Fibroblast of pulmonary artery (primary cell): Measurements from ENCODE around the gene SYT1.
A peak's percentile ranks its signal among the peaks of the same experiment; 100 is the strongest.

Experiments
- DNase-seq: peaks from one replicate; pipeline ENCODE4 v3.0.0-alpha.2; 2010; ENCODE audit warnings: low read depth
- H3K4me3 ChIP-seq: replicated peaks from 2 replicates; pipeline ENCODE4 v1.5.1; 2011; ENCODE audit warnings: low read depth, mild to moderate bottlenecking, control low read depth, low read length, moderate library complexity
- TF ChIP-seq, protein P1 (sequence below): IDR thresholded peaks from 2 replicates; pipeline ENCODE4 v1.5.1; 2011; ENCODE audit warnings: mild to moderate bottlenecking, control low read depth, low read length, inconsistent platforms; ENCODE audit errors: missing control alignments

The SYT1 gene

DNA sequence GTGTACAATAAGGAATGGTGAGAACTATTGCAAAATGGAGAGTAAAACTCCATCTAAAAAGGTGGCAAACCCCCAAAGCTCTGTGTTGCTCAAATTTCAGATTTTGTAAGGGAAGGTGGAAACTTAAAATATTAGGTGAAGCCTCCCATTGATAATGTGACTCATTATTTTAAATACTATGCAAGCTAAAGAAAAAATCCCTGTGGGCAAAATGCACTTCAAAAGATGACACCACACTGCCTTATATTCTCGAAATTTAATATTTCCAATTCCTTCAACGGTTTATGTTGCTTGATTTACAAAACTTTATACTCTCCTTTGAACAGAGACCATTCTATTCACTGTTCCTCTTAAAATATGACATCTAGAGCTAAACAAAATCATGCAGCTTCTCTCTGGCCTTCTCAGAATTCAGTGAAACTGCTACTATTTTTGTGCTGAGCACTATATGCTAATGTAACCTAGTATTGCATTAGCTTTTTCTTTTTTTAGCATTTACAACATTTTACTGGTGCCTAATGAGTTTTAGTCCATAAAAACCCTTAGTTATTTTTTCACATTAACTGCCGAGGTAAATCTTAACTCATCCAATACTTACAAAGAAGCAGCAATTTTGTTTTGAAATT, 297.7 kb downstream of the SYT1 start:
- DNase-seq, result no peak
- TF ChIP-seq, protein P1, sequence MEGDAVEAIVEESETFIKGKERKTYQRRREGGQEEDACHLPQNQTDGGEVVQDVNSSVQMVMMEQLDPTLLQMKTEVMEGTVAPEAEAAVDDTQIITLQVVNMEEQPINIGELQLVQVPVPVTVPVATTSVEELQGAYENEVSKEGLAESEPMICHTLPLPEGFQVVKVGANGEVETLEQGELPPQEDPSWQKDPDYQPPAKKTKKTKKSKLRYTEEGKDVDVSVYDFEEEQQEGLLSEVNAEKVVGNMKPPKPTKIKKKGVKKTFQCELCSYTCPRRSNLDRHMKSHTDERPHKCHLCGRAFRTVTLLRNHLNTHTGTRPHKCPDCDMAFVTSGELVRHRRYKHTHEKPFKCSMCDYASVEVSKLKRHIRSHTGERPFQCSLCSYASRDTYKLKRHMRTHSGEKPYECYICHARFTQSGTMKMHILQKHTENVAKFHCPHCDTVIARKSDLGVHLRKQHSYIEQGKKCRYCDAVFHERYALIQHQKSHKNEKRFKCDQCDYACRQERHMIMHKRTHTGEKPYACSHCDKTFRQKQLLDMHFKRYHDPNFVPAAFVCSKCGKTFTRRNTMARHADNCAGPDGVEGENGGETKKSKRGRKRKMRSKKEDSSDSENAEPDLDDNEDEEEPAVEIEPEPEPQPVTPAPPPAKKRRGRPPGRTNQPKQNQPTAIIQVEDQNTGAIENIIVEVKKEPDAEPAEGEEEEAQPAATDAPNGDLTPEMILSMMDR, result no peak
- no peak overlapping the region for H3K4me3 ChIP-seq

- no peak for DNase-seq
- TF ChIP-seq, protein P1, result no peak
- H3K4me3 ChIP-seq, result no peak overlapping the region
These were observed 298.4 kb downstream of the SYT1 start for GRCh38 chr12:79162948-79163347.

DNA sequence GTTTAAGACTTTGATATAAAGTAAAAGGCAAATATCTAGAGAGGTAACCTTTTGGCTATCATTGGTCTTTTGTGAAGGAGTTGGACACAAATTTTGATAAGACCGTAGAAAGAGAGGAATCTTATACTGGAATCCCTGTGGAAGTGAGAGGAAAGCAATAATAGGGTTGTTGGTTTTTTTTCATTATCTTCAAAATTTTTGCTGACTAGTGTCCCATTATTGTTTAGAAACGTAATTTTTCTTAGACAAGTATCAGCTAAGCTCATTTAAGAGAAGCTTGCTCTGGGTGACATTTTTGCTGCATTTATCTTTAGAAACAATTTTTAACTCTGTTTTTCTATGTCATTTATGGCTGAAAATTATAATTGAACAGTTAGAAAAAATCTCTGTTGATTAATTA, 300.3 kb downstream of the SYT1 start:
- TF ChIP-seq, protein P1, result no peak

GRCh38 chr12:79168687-79169086, 304.1 kb downstream of the SYT1 start:
- DNase-seq, result no peak
- TF ChIP-seq, protein P1, result no peak

More for the DNA sequence above, 300.3 kb downstream of the SYT1 start:
- no peak overlapping the region for H3K4me3 ChIP-seq
- no peak for DNase-seq

DNA sequence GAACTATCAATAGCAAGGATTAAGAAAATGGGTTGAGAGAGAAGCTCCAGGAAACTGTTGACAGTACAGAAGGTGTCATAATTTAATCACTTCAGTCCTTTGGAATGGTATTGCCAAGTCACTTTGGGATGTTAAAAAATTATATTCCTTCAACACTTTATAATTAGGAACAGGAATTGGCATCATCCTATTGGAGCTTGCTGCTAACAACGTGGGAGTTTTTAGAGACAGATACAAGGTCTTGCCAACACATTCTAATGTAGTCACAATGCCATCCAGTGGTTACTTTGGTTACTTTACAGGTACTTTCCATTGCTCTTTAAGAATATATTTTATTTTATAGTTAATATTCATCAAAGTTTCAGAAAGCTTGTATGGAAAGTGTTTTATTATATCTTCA, 310.1 kb downstream of the SYT1 start:
- TF ChIP-seq, protein P1, result peak; percentile 47
- no peak overlapping the region for H3K4me3 ChIP-seq
- peak; percentile 87 for DNase-seq

More at GRCh38 chr12:79168687-79169086, 304.1 kb downstream of the SYT1 start:
- H3K4me3 ChIP-seq, result no peak overlapping the region

- TF ChIP-seq, protein P1, result no peak
- H3K4me3 ChIP-seq, result no peak overlapping the region
- DNase-seq, result no peak
These were observed 318.4 kb downstream of the SYT1 start for GRCh38 chr12:79183003-79183402.

DNA sequence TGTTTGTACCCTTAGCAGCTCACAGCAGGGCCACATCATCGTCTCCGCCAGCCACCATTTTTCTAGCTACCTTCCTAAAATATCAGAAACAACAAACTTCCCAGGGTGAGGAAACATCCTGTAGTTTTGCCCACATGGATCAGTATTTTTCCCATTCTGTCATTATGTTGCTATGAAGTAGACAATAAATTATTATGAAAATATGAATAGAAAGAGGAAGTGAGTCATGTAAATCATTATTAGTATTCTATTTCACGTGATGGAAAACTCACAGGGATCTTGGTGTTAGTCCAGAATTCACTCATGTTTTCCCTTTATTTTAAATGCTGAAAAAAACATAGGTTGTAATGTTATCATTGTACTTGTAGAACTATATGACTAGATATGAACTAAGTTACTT, 319.4 kb downstream of the SYT1 start:
- DNase-seq, result peak; percentile 55
- TF ChIP-seq, protein P1, result no peak
- no peak overlapping the region for H3K4me3 ChIP-seq
